ENCODE data around the gene RUNX2. TPM values are rescaled to one million over a fixed set of nuclear protein-coding genes. Genes with fewer than 3 reads are reported as not detected.

Gene RUNX2
- total and polyA plus RNA-seq, 4 donors, result 1.8 to 6.7 (median 3.2) TPM

GRCh38 chr6:45554591-45554990 is 226.5 kb downstream of the RUNX2 start:
- Histone ChIP-seq H3K27me3 (ENCODE audit: control insufficient read depth in 3 of 3, insufficient read depth in 3 of 3, low read length in 2 of 3) (no peaks in the 10 kb centered on the region), H3K4me3 (no peak overlapping the region), H3K27ac (ENCODE audit: low read depth in 1 of 2, low read length in 1 of 2) (no peak overlapping the region), H3K9ac (ENCODE audit: insufficient read depth in 1 of 2, low read length in 2 of 2) (no peak overlapping the region), H3K9me3 (ENCODE audit: control insufficient read depth in 4 of 4, insufficient read depth in 3 of 4, low read length in 3 of 4) (peaks cover 0 to 2% (median 0%) of the 10 kb centered on the region in 4 donors), H3K4me1 (ENCODE audit: control insufficient read depth in 5 of 5, insufficient read depth in 5 of 5, low read length in 5 of 5) (peaks cover 0 to 43% (median 8%) of the 10 kb centered on the region in 5 donors), H3K36me3 (ENCODE audit: control insufficient read depth in 4 of 4, insufficient read depth in 4 of 4, low read length in 4 of 4) (no peaks in the 10 kb centered on the region)
- 18 to 26% methylated on average over 1 of the region's 1 CpG for WGBS, 2 donors
- no peak for DNase-seq
- no peak for ATAC-seq (ENCODE audit: insufficient read depth, low FRiP score)
- TF ChIP-seq, protein P1, sequence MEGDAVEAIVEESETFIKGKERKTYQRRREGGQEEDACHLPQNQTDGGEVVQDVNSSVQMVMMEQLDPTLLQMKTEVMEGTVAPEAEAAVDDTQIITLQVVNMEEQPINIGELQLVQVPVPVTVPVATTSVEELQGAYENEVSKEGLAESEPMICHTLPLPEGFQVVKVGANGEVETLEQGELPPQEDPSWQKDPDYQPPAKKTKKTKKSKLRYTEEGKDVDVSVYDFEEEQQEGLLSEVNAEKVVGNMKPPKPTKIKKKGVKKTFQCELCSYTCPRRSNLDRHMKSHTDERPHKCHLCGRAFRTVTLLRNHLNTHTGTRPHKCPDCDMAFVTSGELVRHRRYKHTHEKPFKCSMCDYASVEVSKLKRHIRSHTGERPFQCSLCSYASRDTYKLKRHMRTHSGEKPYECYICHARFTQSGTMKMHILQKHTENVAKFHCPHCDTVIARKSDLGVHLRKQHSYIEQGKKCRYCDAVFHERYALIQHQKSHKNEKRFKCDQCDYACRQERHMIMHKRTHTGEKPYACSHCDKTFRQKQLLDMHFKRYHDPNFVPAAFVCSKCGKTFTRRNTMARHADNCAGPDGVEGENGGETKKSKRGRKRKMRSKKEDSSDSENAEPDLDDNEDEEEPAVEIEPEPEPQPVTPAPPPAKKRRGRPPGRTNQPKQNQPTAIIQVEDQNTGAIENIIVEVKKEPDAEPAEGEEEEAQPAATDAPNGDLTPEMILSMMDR (IDR thresholded peaks at IDR 0.05; ENCODE audit: control extremely low read depth, extremely low read depth), result no peak

GRCh38 chr6:45555981-45556771 is 228.0 kb downstream of the RUNX2 start:
- ATAC-seq (ENCODE audit: insufficient read depth, low FRiP score), result no peak
- TF ChIP-seq, protein P1 (IDR thresholded peaks at IDR 0.05; ENCODE audit: control extremely low read depth, extremely low read depth), result no peak
- 56 to 72% methylated on average over 14 of the region's 14 CpGs for WGBS, 2 donors
- Histone ChIP-seq H3K4me3 (no peak overlapping the region), H3K27ac (ENCODE audit: low read depth in 1 of 2, low read length in 1 of 2) (no peak overlapping the region), H3K9ac (ENCODE audit: insufficient read depth in 1 of 2, low read length in 2 of 2) (peak overlapping the region in 1 of 2 donors; percentile 50), H3K9me3 (ENCODE audit: control insufficient read depth in 4 of 4, insufficient read depth in 3 of 4, low read length in 3 of 4) (peaks cover 0 to 2% (median 0%) of the 10 kb centered on the region in 4 donors), H3K4me1 (ENCODE audit: control insufficient read depth in 5 of 5, insufficient read depth in 5 of 5, low read length in 5 of 5) (peaks cover 0 to 43% (median 8%) of the 10 kb centered on the region in 5 donors), H3K36me3 (ENCODE audit: control insufficient read depth in 4 of 4, insufficient read depth in 4 of 4, low read length in 4 of 4) (no peaks in the 10 kb centered on the region), H3K27me3 (ENCODE audit: control insufficient read depth in 3 of 3, insufficient read depth in 3 of 3, low read length in 2 of 3) (no peaks in the 10 kb centered on the region)
- peak; percentile 32 to 82 (median 73) for DNase-seq

GRCh38 chr6:45556828-45557227 is 228.7 kb downstream of the RUNX2 start:
- TF ChIP-seq, protein P1 (IDR thresholded peaks at IDR 0.05; ENCODE audit: control extremely low read depth, extremely low read depth), result no peak
- H3K9ac ChIP-seq (ENCODE audit: insufficient read depth in 1 of 2, low read length in 2 of 2), result no peak overlapping the region
- no peak for ATAC-seq (ENCODE audit: insufficient read depth, low FRiP score)

More at GRCh38 chr6:45556828-45557227, 228.7 kb downstream of the RUNX2 start:
- no peak for DNase-seq
- WGBS, 2 donors, result 88 to 90% methylated on average over 5 of the region's 5 CpGs
- Histone ChIP-seq H3K9me3 (ENCODE audit: control insufficient read depth in 4 of 4, insufficient read depth in 3 of 4, low read length in 3 of 4) (peaks cover 0 to 2% (median 0%) of the 10 kb centered on the region in 4 donors), H3K27ac (ENCODE audit: low read depth in 1 of 2, low read length in 1 of 2) (no peak overlapping the region), H3K27me3 (ENCODE audit: control insufficient read depth in 3 of 3, insufficient read depth in 3 of 3, low read length in 2 of 3) (peaks cover 0 to under 1% (median 0%) of the 10 kb centered on the region in 3 donors), H3K4me1 (ENCODE audit: control insufficient read depth in 5 of 5, insufficient read depth in 5 of 5, low read length in 5 of 5) (peaks cover 0 to 43% (median 8%) of the 10 kb centered on the region in 5 donors), H3K4me3 (no peak overlapping the region), H3K36me3 (ENCODE audit: control insufficient read depth in 4 of 4, insufficient read depth in 4 of 4, low read length in 4 of 4) (no peaks in the 10 kb centered on the region)

Data from lung (tissue), 12 donors.